WTC11 (cell line): ENCODE measurements around the gene CPVL. TPM values are rescaled to one million over a fixed set of nuclear protein-coding genes. Genes with fewer than 3 reads are reported as not detected.
A peak's percentile ranks its signal among the peaks of the same experiment; 100 is the strongest.

Experiments
- ATAC-seq: fragments of 200-7000 bp; cut with Tn5 transposase; 2 replicates; pipeline ENCODE4 v1.10.0; 2021; ENCODE audit warnings: mild to moderate bottlenecking, moderate library complexity
- CTCF ChIA-PET: fragments of 300-600 bp; sonication (Branson Sonifier 250); formaldehyde crosslinking; loops from one replicate; lab custom pipeline; 2021; ENCODE audit warnings: antibody characterized with exemption; lab: Charles Lee
- POLR2A ChIA-PET: fragments of 350-600 bp; sonication (Branson Sonifier 250); formaldehyde crosslinking; loops from one replicate; lab custom pipeline; 2021; ENCODE audit warnings: antibody characterized with exemption; lab: Charles Lee
- DNase-seq: peaks from one replicate; pipeline ENCODE4 v3.0.0; 2021; ENCODE audit warnings: low spot score
- H3K27ac Mint-ChIP-seq: 2 replicates; pipeline ENCODE4 v1.8.0; 2021; ENCODE audit warnings: mixed read lengths
- H3K27me3 Mint-ChIP-seq: 2 replicates; pipeline ENCODE4 v1.8.0; 2021; ENCODE audit warnings: low read depth, mild to moderate bottlenecking, moderate library complexity, mixed read lengths
- H3K36me3 Mint-ChIP-seq: 2 replicates; pipeline ENCODE4 v1.8.0; 2021; ENCODE audit warnings: mixed read lengths
- H3K4me1 Mint-ChIP-seq: 2 replicates; pipeline ENCODE4 v1.8.0; 2022; ENCODE audit warnings: mixed read lengths
- H3K4me3 Mint-ChIP-seq: 2 replicates; pipeline ENCODE4 v1.8.0; 2021; ENCODE audit warnings: mild to moderate bottlenecking, moderate library complexity, mixed read lengths
- H3K9me3 Mint-ChIP-seq: 2 replicates; pipeline ENCODE4 v1.8.0; 2021; ENCODE audit warnings: mixed read lengths
- ATF3 ChIP-seq: sonication (generic); formaldehyde crosslinking; conservative IDR thresholded peaks from 2 replicates; pipeline ENCODE4 v1.8.1; 2022; ENCODE audit warnings: mild to moderate bottlenecking, missing genetic modification reagents
- ATF6 ChIP-seq: sonication (generic); formaldehyde crosslinking; IDR thresholded peaks from 2 replicates; pipeline ENCODE4 v1.8.1; 2023; ENCODE audit warnings: mild to moderate bottlenecking, missing genetic modification reagents
- CBFB ChIP-seq: sonication (generic); formaldehyde crosslinking; IDR thresholded peaks from 2 replicates; pipeline ENCODE4 v1.8.1; 2022; ENCODE audit warnings: mild to moderate bottlenecking, low read depth, missing genetic modification reagents
- CREB1 ChIP-seq: sonication (generic); formaldehyde crosslinking; IDR thresholded peaks from 2 replicates; pipeline ENCODE4 v1.8.0; 2023; ENCODE audit warnings: mild to moderate bottlenecking, missing genetic modification reagents
- HMGXB4 ChIP-seq: sonication (generic); formaldehyde crosslinking; IDR thresholded peaks from 2 replicates; pipeline ENCODE4 v1.8.1; 2023; ENCODE audit warnings: mild to moderate bottlenecking, moderate library complexity, missing genetic modification reagents
- IRF1 ChIP-seq: sonication (generic); formaldehyde crosslinking; IDR thresholded peaks from 2 replicates; pipeline ENCODE4 v1.8.0; 2023; ENCODE audit warnings: missing genetic modification reagents
- JUN ChIP-seq: sonication (generic); formaldehyde crosslinking; IDR thresholded peaks from 2 replicates; pipeline ENCODE4 v1.8.0; 2023; ENCODE audit warnings: mild to moderate bottlenecking, missing genetic modification reagents
- MXD4 ChIP-seq: fragments of 250-450 bp; sonication (Bioruptor Pico); IDR thresholded peaks from 2 replicates; pipeline ENCODE4 v1.8.0; 2021; ENCODE audit warnings: mild to moderate bottlenecking, moderate library complexity, borderline replicate concordance
- NFATC4 ChIP-seq: fragments of 250-450 bp; sonication (Bioruptor Pico); IDR thresholded peaks from 2 replicates; pipeline ENCODE4 v1.9.0; 2021; ENCODE audit warnings: mild to moderate bottlenecking
- NFE2L1 ChIP-seq: sonication (generic); formaldehyde crosslinking; IDR thresholded peaks from 2 replicates; pipeline ENCODE4 v1.8.1; 2023; ENCODE audit warnings: missing genetic modification reagents
- NR2C2 ChIP-seq: sonication (generic); formaldehyde crosslinking; IDR thresholded peaks from 2 replicates; pipeline ENCODE4 v1.8.0; 2022; ENCODE audit warnings: mild to moderate bottlenecking, missing genetic modification reagents
- PRRX2 ChIP-seq: fragments of 250-450 bp; sonication (Bioruptor Pico); IDR thresholded peaks from 2 replicates; pipeline ENCODE4 v1.8.0; 2021; ENCODE audit warnings: mild to moderate bottlenecking
- RELA ChIP-seq: sonication (generic); formaldehyde crosslinking; IDR thresholded peaks from 2 replicates; pipeline ENCODE4 v1.8.1; 2022; ENCODE audit warnings: missing genetic modification reagents, mild to moderate bottlenecking, borderline replicate concordance
- RORB ChIP-seq: fragments of 250-450 bp; sonication (Bioruptor Pico); IDR thresholded peaks from 2 replicates; pipeline ENCODE4 v1.9.0; 2021; ENCODE audit warnings: mild to moderate bottlenecking
- TEAD4 ChIP-seq: sonication (generic); formaldehyde crosslinking; IDR thresholded peaks from 2 replicates; pipeline ENCODE4 v1.8.0; 2022; ENCODE audit warnings: mild to moderate bottlenecking, missing genetic modification reagents
- ZNF121 ChIP-seq: sonication (generic); formaldehyde crosslinking; IDR thresholded peaks from 2 replicates; pipeline ENCODE4 v1.8.0; 2023; ENCODE audit warnings: missing genetic modification reagents
- ZNF232 ChIP-seq: sonication (generic); formaldehyde crosslinking; IDR thresholded peaks from 2 replicates; pipeline ENCODE4 v1.8.0; 2022; ENCODE audit warnings: mild to moderate bottlenecking, missing genetic modification reagents
- ZNF281 ChIP-seq: sonication (generic); formaldehyde crosslinking; IDR thresholded peaks from 2 replicates; pipeline ENCODE4 v1.8.0; 2023; ENCODE audit warnings: mild to moderate bottlenecking, missing genetic modification reagents
- ZNF416 ChIP-seq: fragments of 250-450 bp; sonication (Bioruptor Pico); IDR thresholded peaks from 2 replicates; pipeline ENCODE4 v1.9.0; 2021; ENCODE audit warnings: mild to moderate bottlenecking, inconsistent platforms
- total RNA-seq: library from RNA; stranded (reverse); gene quantifications from 3 replicates; pipeline ENCODE4 v1.2.3, GENCODE V29; 2021
- TF ChIP-seq, protein P1 (sequence below): fragments of 250-450 bp; sonication (Bioruptor Pico); IDR thresholded peaks from 2 replicates; pipeline ENCODE4 v1.9.0; 2021; ENCODE audit warnings: mild to moderate bottlenecking, borderline replicate concordance
- TF ChIP-seq, protein P2 (sequence below): sonication (generic); formaldehyde crosslinking; IDR thresholded peaks from 2 replicates; pipeline ENCODE4 v1.8.1; 2022; ENCODE audit warnings: low read depth, mild to moderate bottlenecking, moderate library complexity, missing genetic modification reagents, borderline replicate concordance
- TF ChIP-seq, protein P3 (sequence below): sonication (generic); formaldehyde crosslinking; IDR thresholded peaks from 2 replicates; pipeline ENCODE4 v1.8.1; 2022; ENCODE audit warnings: mild to moderate bottlenecking, missing genetic modification reagents, moderate library complexity, borderline replicate concordance

The CPVL gene
- total RNA-seq, 1 experiment from 2014 or later: 34.2 TPM

GRCh38 chr7:28955718-28956607 lies 190.4 kb downstream of the CPVL start:
- no peaks in the 10 kb centered on the region for H3K36me3 Mint-ChIP-seq
- peaks cover 45% of the 10 kb centered on the region for H3K4me1 Mint-ChIP-seq
- peaks cover 57% of the 10 kb centered on the region for H3K27me3 Mint-ChIP-seq
- ChIA-PET POLR2A (interaction anchor here (0.6 to 1.5 kb wide), 5 partner anchors 29 to 233 kb away, joined by 3 to 10 read pairs (median 3); no protein-coding TSS in a partner anchor), CTCF (interaction anchor here (0.6 to 8.8 kb wide), 75 partner anchors 8 to 926 kb away, joined by 3 to 407 read pairs (median 5); partner anchors contain the start of gene CPVL)
- no peak overlapping the region for H3K27ac Mint-ChIP-seq
- ATAC-seq (peak; percentile 56), DNase-seq (peak; percentile 86)
- peak overlapping the region; percentile 59 for H3K4me3 Mint-ChIP-seq
- H3K9me3 Mint-ChIP-seq: no peaks in the 10 kb centered on the region
- no peak for TF ChIP-seq MXD4 (CRISPR knock-in tag)
- TF ChIP-seq ATF3 (CRISPR knock-in tag): no peak
- TF ChIP-seq CBFB (CRISPR knock-in tag): 0 out of 2 replicates have a peak, but pooled peaks have one; percentile 67
- TF ChIP-seq ZNF121: no peak; the same call in 1 of the 2 replicates
- TF ChIP-seq, protein P1, sequence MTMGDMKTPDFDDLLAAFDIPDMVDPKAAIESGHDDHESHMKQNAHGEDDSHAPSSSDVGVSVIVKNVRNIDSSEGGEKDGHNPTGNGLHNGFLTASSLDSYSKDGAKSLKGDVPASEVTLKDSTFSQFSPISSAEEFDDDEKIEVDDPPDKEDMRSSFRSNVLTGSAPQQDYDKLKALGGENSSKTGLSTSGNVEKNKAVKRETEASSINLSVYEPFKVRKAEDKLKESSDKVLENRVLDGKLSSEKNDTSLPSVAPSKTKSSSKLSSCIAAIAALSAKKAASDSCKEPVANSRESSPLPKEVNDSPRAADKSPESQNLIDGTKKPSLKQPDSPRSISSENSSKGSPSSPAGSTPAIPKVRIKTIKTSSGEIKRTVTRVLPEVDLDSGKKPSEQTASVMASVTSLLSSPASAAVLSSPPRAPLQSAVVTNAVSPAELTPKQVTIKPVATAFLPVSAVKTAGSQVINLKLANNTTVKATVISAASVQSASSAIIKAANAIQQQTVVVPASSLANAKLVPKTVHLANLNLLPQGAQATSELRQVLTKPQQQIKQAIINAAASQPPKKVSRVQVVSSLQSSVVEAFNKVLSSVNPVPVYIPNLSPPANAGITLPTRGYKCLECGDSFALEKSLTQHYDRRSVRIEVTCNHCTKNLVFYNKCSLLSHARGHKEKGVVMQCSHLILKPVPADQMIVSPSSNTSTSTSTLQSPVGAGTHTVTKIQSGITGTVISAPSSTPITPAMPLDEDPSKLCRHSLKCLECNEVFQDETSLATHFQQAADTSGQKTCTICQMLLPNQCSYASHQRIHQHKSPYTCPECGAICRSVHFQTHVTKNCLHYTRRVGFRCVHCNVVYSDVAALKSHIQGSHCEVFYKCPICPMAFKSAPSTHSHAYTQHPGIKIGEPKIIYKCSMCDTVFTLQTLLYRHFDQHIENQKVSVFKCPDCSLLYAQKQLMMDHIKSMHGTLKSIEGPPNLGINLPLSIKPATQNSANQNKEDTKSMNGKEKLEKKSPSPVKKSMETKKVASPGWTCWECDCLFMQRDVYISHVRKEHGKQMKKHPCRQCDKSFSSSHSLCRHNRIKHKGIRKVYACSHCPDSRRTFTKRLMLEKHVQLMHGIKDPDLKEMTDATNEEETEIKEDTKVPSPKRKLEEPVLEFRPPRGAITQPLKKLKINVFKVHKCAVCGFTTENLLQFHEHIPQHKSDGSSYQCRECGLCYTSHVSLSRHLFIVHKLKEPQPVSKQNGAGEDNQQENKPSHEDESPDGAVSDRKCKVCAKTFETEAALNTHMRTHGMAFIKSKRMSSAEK (CRISPR knock-in tag): no peak
- peak; percentile 25; the same call in 1 of the 2 replicates for TF ChIP-seq ZNF281
- no peak for TF ChIP-seq NFATC4 (CRISPR knock-in tag)
- TF ChIP-seq RORB (CRISPR knock-in tag): no peak
- TF ChIP-seq, protein P2, sequence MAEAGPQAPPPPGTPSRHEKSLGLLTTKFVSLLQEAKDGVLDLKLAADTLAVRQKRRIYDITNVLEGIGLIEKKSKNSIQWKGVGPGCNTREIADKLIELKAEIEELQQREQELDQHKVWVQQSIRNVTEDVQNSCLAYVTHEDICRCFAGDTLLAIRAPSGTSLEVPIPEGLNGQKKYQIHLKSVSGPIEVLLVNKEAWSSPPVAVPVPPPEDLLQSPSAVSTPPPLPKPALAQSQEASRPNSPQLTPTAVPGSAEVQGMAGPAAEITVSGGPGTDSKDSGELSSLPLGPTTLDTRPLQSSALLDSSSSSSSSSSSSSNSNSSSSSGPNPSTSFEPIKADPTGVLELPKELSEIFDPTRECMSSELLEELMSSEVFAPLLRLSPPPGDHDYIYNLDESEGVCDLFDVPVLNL: 0 out of 2 replicates have a peak, but pooled peaks have one; percentile 58
- 0 out of 2 replicates have a peak, but pooled peaks have one; percentile 41 for TF ChIP-seq NR2C2 (CRISPR knock-in tag)
- peak; percentile 87; the same call in 1 of the 2 replicates for TF ChIP-seq HMGXB4
- 0 out of 2 replicates have a peak, but pooled peaks have one; percentile 17 for TF ChIP-seq RELA (CRISPR knock-in tag)
- TF ChIP-seq, protein P3, sequence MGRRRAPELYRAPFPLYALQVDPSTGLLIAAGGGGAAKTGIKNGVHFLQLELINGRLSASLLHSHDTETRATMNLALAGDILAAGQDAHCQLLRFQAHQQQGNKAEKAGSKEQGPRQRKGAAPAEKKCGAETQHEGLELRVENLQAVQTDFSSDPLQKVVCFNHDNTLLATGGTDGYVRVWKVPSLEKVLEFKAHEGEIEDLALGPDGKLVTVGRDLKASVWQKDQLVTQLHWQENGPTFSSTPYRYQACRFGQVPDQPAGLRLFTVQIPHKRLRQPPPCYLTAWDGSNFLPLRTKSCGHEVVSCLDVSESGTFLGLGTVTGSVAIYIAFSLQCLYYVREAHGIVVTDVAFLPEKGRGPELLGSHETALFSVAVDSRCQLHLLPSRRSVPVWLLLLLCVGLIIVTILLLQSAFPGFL (CRISPR knock-in tag): no peak; the same call in 1 of the 2 replicates
- TF ChIP-seq JUN (CRISPR knock-in tag): no peak
- no peak for TF ChIP-seq TEAD4
- TF ChIP-seq CREB1 (CRISPR knock-in tag): no peak; the same call in 1 of the 2 replicates
- no peak for TF ChIP-seq ZNF416 (CRISPR knock-in tag)
- no peak; the same call in 1 of the 2 replicates for TF ChIP-seq NFE2L1 (CRISPR knock-in tag)
- no peak for TF ChIP-seq ZNF232 (CRISPR knock-in tag)
- TF ChIP-seq ATF6 (CRISPR knock-in tag): no peak
- TF ChIP-seq PRRX2: no peak
- no peak for TF ChIP-seq IRF1 (CRISPR knock-in tag)
